Keratinocyte (primary cell): ENCODE results near the gene SOST. TPM values are rescaled to one million over a fixed set of nuclear protein-coding genes. Genes with fewer than 3 reads are reported as not detected.

ENCODE experiments used
- DNase-seq: peaks from one replicate; pipeline ENCODE4 v3.0.0-alpha.2; 2011; ENCODE audit warnings: low read depth, missing footprints, low spot score
- FAIRE-seq: peaks from 2 replicates; lab custom pipeline; 2011; peaks lifted over from hg19 to GRCh38; lab: Jason Lieb, UNC
- H2AFZ ChIP-seq: 2 replicates; pipeline ENCODE4 v1.6.0; 2012; ENCODE audit warnings: low read length, control low read depth, inconsistent platforms; ENCODE audit not compliant: control insufficient read depth
- H3K27ac ChIP-seq: 2 replicates; pipeline ENCODE4 v1.5.1; 2011; ENCODE audit warnings: low read length; ENCODE audit not compliant: control insufficient read depth, insufficient read depth
- H3K27me3 ChIP-seq: 3 replicates; pipeline ENCODE4 v1.6.0; 2011; ENCODE audit warnings: low read length; ENCODE audit not compliant: control insufficient read depth, insufficient read depth; ENCODE audit errors: extremely low read depth
- H3K36me3 ChIP-seq, 2 experiments: 2 replicates in 1 of 2; 3 replicates in 1 of 2; pipeline ENCODE4 v1.5.1; 2011; ENCODE audit warnings: low read length in 2 of 2, mild to moderate bottlenecking in 1 of 2; ENCODE audit not compliant: control insufficient read depth in 2 of 2, insufficient read depth in 2 of 2; ENCODE audit errors: extremely low read depth in 1 of 2
- H3K4me1 ChIP-seq: 3 replicates; pipeline ENCODE4 v1.5.1; 2011; ENCODE audit warnings: low read length; ENCODE audit not compliant: control insufficient read depth, insufficient read depth; ENCODE audit errors: extremely low read depth
- H3K4me2 ChIP-seq: 3 replicates; pipeline ENCODE4 v1.6.0; 2011; ENCODE audit warnings: low read depth, low read length; ENCODE audit not compliant: control insufficient read depth, insufficient read depth; ENCODE audit errors: extremely low read depth
- H3K4me3 ChIP-seq, 3 experiments: fragments of 200-600 bp in 1 of 3; sonication (generic) in 1 of 3; 2 replicates in 2 of 3; 3 replicates in 1 of 3; pipeline ENCODE4 v1.5.1; 2011 to 2016; ENCODE audit warnings: low read length in 3 of 3, mild to moderate bottlenecking in 3 of 3, control low read depth in 2 of 3, inconsistent platforms in 1 of 3, low read depth in 1 of 3, mixed read lengths in 1 of 3, mixed run types in 1 of 3, moderate library complexity in 1 of 3; ENCODE audit not compliant: control insufficient read depth in 2 of 3, insufficient read depth in 2 of 3; ENCODE audit errors: extremely low read depth in 1 of 3
- H3K79me2 ChIP-seq: 2 replicates; pipeline ENCODE4 v1.6.0; 2012; ENCODE audit warnings: low read length; ENCODE audit not compliant: control insufficient read depth, insufficient read depth
- H3K9ac ChIP-seq: 3 replicates; pipeline ENCODE4 v1.6.0; 2011; ENCODE audit warnings: low read length; ENCODE audit not compliant: control insufficient read depth, insufficient read depth; ENCODE audit errors: extremely low read depth
- H3K9me1 ChIP-seq: 3 replicates; pipeline ENCODE4 v1.6.0; 2011; ENCODE audit warnings: low read length; ENCODE audit not compliant: control insufficient read depth, insufficient read depth; ENCODE audit errors: extremely low read depth
- H3K9me3 ChIP-seq: 2 replicates; pipeline ENCODE4 v1.5.1; 2012; ENCODE audit warnings: low read depth, low read length; ENCODE audit not compliant: control insufficient read depth
- H4K20me1 ChIP-seq: 3 replicates; pipeline ENCODE4 v1.6.0; 2011; ENCODE audit warnings: low read length; ENCODE audit not compliant: control insufficient read depth, insufficient read depth; ENCODE audit errors: extremely low read depth
- EZH2 ChIP-seq: IDR thresholded peaks from one replicate; pipeline ENCODE4 v1.6.1; 2012; ENCODE audit warnings: inconsistent platforms, mild to moderate bottlenecking, low read length, moderate library complexity
- dilution Hi-C: fragments of 300-500 bp; cut with MboI; formaldehyde crosslinking; loops from one replicate; pipeline ENCODE4 v1.7.0; 2020; ENCODE audit warnings: low sequenced_read_pairs; ENCODE audit not compliant: extremely low pct_ligation_motif_present
- polyA plus RNA-seq, 5 experiments: library from polyadenylated mRNA; depleted of rRNA in 3 of 5; stranded (reverse) in 3 of 5; stranded (forward) in 1 of 5; unstranded in 1 of 5; fragments of >200 nt; gene quantifications; 1 replicate in 1 of 5; 2 replicates in 3 of 5; 3 replicates in 1 of 5; pipeline versions ENCODE4 v1.2.1 to v1.2.3, GENCODE V29; 2011 to 2012; ENCODE audit warnings: missing spikeins in 2 of 5, low read depth in 1 of 5, low replicate concordance in 1 of 5
- TF ChIP-seq, protein P1 (sequence below), 3 experiments: IDR thresholded peaks in 1 of 3; conservative IDR thresholded peaks in 1 of 3; optimal IDR thresholded peaks in 1 of 3; 2 replicates in 2 of 3; 3 replicates in 1 of 3; pipeline versions ENCODE3 to v1.5.1; 2011; ENCODE audit warnings: low read length in 3 of 3, mild to moderate bottlenecking in 3 of 3, moderate library complexity in 2 of 3, control low read depth in 1 of 3, inconsistent platforms in 1 of 3; ENCODE audit not compliant: insufficient read depth in 2 of 3; ENCODE audit errors: extremely low read depth in 1 of 3

SOST gene
- polyA plus RNA-seq, 1 donor (not counting 4 experiments of a cell fraction or from before 2014, with no cell fraction given): 0.04 TPM

- no peak for DNase-seq
- no peak for TF ChIP-seq EZH2
- TF ChIP-seq, protein P1, sequence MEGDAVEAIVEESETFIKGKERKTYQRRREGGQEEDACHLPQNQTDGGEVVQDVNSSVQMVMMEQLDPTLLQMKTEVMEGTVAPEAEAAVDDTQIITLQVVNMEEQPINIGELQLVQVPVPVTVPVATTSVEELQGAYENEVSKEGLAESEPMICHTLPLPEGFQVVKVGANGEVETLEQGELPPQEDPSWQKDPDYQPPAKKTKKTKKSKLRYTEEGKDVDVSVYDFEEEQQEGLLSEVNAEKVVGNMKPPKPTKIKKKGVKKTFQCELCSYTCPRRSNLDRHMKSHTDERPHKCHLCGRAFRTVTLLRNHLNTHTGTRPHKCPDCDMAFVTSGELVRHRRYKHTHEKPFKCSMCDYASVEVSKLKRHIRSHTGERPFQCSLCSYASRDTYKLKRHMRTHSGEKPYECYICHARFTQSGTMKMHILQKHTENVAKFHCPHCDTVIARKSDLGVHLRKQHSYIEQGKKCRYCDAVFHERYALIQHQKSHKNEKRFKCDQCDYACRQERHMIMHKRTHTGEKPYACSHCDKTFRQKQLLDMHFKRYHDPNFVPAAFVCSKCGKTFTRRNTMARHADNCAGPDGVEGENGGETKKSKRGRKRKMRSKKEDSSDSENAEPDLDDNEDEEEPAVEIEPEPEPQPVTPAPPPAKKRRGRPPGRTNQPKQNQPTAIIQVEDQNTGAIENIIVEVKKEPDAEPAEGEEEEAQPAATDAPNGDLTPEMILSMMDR (optimal IDR thresholded peaks at IDR 0.05 in 1 of 3, IDR thresholded peaks at IDR 0.05 in 1 of 3, conservative IDR thresholded peaks at IDR 0.05 in 1 of 3; ENCODE audit: extremely low read depth in 1 of 3, insufficient read depth in 2 of 3, low read length in 3 of 3): no peak
- dilution Hi-C loops: no loop called here
- Histone ChIP-seq H3K27ac (no peak within 1 kb of the TSS), H2AFZ (peak within 1 kb of the TSS; percentile 86), H3K79me2 (peaks cover 18% of the 10 kb centered on the region), H3K4me2 (peak within 1 kb of the TSS; percentile 90), H3K4me1 (peaks cover 26% of the 10 kb centered on the region), H3K36me3 (peaks cover 5 to 8% of the 10 kb centered on the region in 2 experiments), H3K27me3 (no peaks in the 10 kb centered on the region), H4K20me1 (no peaks in the 10 kb centered on the region), H3K9me1 (no peaks in the 10 kb centered on the region), H3K4me3 (peak within 1 kb of the TSS; percentile 74 to 95 (median 78)), H3K9me3 (no peaks in the 10 kb centered on the region), H3K9ac (peak within 1 kb of the TSS; percentile 94)
- FAIRE-seq: no peak
Measured at GRCh38 chr17:43780135-43780534, 21.5 kb upstream of the SOST start, which contains the start of gene CFAP97D1. Gene CFAP97D1, plus strand, starts transcription at chr17:43780435. Its CDS starts 28 bp downstream, at chr17:43780463.

GRCh38 chr17:43779145-43780125 lies 20.8 kb upstream of the SOST start:
- Histone ChIP-seq H3K4me1 (peaks cover 23% of the 10 kb centered on the region), H3K9ac (peak overlapping the region; percentile 94), H3K27me3 (no peaks in the 10 kb centered on the region), H4K20me1 (no peaks in the 10 kb centered on the region), H3K36me3 (peaks cover 11 to 12% of the 10 kb centered on the region in 2 experiments), H3K9me1 (no peaks in the 10 kb centered on the region), H3K79me2 (peaks cover 19% of the 10 kb centered on the region), H3K4me2 (peak overlapping the region; percentile 90), H2AFZ (peak overlapping the region; percentile 86), H3K9me3 (no peaks in the 10 kb centered on the region), H3K4me3 (peak overlapping the region; percentile 74 to 95 (median 78)), H3K27ac (peak overlapping the region; percentile 44)
- no peak for TF ChIP-seq EZH2
- TF ChIP-seq, protein P1 (optimal IDR thresholded peaks at IDR 0.05 in 1 of 3, IDR thresholded peaks at IDR 0.05 in 1 of 3, conservative IDR thresholded peaks at IDR 0.05 in 1 of 3; ENCODE audit: extremely low read depth in 1 of 3, insufficient read depth in 2 of 3, low read length in 3 of 3): no peak
- no peak for FAIRE-seq
- dilution Hi-C loops: no loop called here
- DNase-seq: no peak
